ENCODE data around the gene GRM1.

- no peak for TF ChIP-seq CTCF (conservative IDR thresholded peaks at IDR 0.05; ENCODE audit: low read length)
- TF ChIP-seq EZH2phosphoT487 (IDR thresholded peaks at IDR 0.05; ENCODE audit: borderline replicate concordance): no peak
Measured at GRCh38 chr6:146355521-146356100, 326.7 kb downstream of the GRM1 start.

Data from Loucy (cell line).